NCI-H345 (cell line): ENCODE data around the gene FHOD3.

ENCODE experiments used
- DNase-seq: peaks from one replicate; lab custom pipeline; 2025; lab: John Stamatoyannopoulos, UW

FHOD3 gene

DNA sequence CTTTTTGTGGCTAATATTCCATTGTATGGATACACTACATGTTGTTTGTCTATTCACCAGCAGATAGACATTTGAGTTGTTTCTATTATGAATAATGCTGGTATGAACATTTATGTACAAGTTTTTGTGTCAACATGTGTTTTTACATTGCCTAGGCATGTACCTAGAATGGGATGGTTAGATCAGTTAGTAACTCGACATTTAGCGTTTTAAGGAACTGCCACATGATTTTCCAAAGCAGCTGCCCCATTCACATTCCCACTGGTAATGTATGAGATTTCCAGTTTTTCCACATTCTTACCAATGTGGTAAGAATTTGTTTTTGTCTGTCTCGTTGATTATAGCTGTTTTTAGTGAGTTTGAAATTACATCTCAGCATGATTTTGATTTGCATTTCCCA is 112.8 kb downstream of the FHOD3 start:
- no peak for DNase-seq

- DNase-seq, result no peak
These were observed 114.2 kb downstream of the FHOD3 start for GRCh38 chr18:36411745-36412168.

DNA sequence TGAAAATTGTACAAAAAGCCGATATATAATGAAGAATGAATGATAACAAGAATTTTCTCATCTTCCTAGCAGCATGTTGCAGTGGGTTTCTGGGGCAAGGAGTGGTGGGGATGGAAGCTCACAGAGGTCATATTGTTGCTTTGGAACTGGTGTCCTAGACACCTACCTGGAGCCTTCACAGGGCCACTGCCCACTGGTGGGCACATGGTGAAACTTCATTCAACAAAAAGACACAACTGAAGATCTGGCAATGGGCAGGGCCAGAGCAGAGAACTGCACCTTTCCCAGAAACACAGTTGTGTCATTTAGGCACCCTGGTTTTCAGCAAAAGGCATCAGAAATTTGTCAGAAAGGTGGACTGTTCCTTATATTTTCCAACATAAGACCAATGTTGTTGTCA is 115.3 kb downstream of the FHOD3 start:
- DNase-seq, result no peak

- DNase-seq, result no peak
These were observed 117.7 kb downstream of the FHOD3 start for GRCh38 chr18:36415171-36415570.

- no peak for DNase-seq
These were observed 118.1 kb downstream of the FHOD3 start for GRCh38 chr18:36415625-36416024.

DNA sequence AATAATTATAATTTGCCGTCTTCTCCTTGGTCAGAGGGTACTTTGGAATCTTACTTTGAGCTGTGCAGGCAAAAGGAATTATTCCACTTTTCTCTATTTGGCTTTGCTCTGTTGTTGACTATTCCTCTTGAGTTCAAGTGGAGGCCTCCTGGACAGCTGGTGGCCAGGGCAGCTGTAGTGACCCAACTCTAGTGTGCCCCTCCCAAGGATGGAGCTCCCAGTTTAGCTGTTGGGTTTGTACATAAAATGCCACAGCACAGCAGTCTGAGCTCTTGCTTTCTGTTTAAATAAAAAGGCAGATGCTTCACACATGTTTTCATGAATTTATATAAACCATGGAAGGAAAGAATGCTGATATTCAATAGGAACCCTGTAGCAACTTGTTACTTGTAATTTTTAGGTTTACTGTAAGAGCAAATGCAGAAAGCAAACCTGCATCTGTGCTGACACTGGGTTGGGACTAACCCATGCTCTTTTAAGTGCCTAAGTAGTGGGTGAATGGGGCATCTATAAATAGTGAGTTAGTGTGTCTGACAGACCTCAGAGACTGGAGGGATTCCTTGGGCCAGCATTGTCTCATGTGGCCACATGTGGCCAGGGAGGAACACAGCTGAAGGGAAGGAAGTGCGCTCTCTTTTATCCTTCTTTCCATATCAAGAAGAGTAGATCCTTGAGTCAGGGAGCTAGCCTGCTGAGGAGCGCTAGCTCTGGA is 121.8 kb downstream of the FHOD3 start:
- no peak for DNase-seq

- no peak for DNase-seq
These were observed 122.5 kb downstream of the FHOD3 start for GRCh38 chr18:36419900-36420531.

GRCh38 chr18:36420826-36421225 is 123.3 kb downstream of the FHOD3 start:
- no peak for DNase-seq

GRCh38 chr18:36424741-36425142 is 127.2 kb downstream of the FHOD3 start:
- no peak for DNase-seq

GRCh38 chr18:36427369-36427768 is 129.9 kb downstream of the FHOD3 start:
- no peak for DNase-seq

GRCh38 chr18:36427831-36428230 is 130.3 kb downstream of the FHOD3 start:
- no peak for DNase-seq

GRCh38 chr18:36428431-36429029 is 131.0 kb downstream of the FHOD3 start:
- DNase-seq, result no peak

- DNase-seq, result no peak
These were observed 135.5 kb downstream of the FHOD3 start for GRCh38 chr18:36432880-36433555.

- no peak for DNase-seq
These were observed 138.9 kb downstream of the FHOD3 start for GRCh38 chr18:36436387-36436786.

GRCh38 chr18:36440614-36441013 is 143.1 kb downstream of the FHOD3 start:
- DNase-seq, result no peak

DNA sequence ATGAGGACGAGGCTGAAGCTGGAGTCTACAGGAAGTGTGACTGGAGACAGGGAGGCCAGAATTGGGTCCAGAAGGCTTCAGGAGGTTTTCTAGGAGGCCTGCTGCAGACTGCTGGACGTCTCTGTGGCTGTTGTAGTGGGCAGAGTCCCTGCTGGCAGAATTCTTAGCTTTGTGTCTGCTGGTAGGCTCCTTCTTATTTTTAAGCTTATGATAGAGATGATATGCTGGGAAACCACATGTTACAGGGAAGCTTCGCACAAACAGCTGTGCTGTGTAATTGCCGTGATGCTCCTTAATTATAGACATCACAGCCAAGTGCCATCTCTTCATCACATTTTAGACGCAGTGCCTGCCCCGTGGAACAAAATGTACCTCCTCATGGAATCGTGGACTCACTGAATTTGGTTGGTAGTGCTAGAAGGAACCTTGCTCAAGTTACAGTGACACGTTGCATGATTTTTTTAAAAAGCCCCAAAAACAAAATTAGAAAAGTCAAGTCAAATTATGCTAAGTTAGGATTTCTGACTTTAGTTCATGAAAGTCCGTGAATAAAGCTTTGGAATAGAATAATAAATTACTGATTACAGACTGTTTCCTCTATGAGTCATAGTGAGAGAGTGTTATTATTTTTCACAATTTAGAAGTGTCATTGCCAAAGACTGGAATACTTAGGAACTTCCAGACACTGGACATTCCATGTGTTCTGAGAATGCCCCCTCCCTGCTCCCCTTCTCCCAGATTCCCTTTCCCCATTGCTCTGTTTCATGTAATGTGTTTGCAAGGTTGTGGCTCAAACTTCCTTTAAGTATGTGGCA is 144.1 kb downstream of the FHOD3 start:
- no peak for DNase-seq

- no peak for DNase-seq
These were observed 145.2 kb downstream of the FHOD3 start for GRCh38 chr18:36442717-36443116.

DNA sequence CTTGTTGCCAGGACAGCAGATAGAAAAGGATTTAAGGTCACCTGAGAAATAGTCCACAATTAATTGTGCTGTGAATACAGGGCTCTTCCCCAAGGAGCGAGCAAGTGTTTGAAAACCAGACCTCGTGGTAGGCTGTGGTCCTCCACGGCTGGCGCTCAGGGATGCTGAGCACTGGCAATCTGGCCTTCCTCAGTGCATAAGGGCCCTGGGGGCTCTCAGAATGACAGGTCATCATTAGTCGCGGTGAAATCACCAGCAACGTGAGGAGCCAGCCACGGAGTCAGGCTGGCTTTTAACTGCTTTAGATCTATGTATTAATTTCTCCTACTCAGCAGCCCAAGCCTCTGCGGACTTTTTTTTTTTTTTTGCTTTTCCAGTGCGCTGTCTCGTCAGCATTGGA is 148.5 kb downstream of the FHOD3 start:
- DNase-seq, result no peak

- no peak for DNase-seq
These were observed 151.1 kb downstream of the FHOD3 start for GRCh38 chr18:36448384-36449290.

DNA sequence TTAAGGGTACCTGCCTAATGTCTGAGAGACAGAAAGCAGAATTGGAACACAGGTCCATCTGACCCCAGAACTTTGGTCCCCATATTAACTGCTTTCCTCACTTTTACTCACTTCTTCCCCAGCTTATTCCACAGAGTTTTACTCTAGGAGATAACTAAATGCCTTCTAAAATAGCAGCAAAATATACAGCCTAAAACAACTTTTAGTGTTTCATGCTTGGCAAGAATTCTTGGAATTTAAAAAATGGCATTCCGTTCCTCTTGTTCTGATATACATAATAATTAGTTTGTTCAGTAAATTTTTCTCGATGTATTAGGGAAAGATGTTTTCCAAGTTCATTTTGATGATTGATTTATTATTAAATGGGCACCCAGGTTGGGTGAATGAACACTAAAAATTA is 151.9 kb downstream of the FHOD3 start:
- no peak for DNase-seq

- DNase-seq, result no peak
These were observed 152.8 kb downstream of the FHOD3 start for GRCh38 chr18:36450264-36450663.
